LNCAP (cell line): ENCODE results near the gene DDHD1.

Experiments used
- CTCF ChIP-seq: fragments of 450-650 bp; IDR thresholded peaks from 2 replicates; pipeline ENCODE4 v1.5.1; 2017; ENCODE audit warnings: mild to moderate bottlenecking

The DDHD1 gene

GRCh38 chr14:53147893-53148292 is 5.2 kb downstream of the DDHD1 start:
- no peak for TF ChIP-seq CTCF

GRCh38 chr14:53147208-53147607 is 5.9 kb downstream of the DDHD1 start:
- no peak for TF ChIP-seq CTCF

GRCh38 chr14:53146739-53147138 is 6.4 kb downstream of the DDHD1 start:
- TF ChIP-seq CTCF = no peak

DNA sequence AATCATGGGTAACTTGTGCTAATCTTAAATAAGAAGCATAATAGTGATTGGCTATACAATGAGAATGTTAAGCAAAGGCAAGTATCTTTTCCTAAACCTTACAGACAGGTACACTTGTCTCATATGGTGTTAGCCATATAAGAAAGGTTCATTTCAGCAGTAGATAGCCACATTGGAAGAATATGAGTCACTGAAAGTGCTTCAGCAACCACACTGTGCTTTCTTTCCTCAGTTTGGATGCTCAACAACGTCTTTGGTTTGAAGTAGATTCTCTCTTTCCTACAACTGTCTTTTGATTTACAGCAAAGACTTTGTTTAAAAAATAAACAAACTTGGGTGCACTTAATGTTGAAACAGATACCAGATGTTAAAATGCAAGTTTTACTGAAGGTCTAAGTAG is 8.9 kb downstream of the DDHD1 start:
- TF ChIP-seq CTCF = no peak

- TF ChIP-seq CTCF = no peak
Measured at GRCh38 chr14:53140585-53140984, 12.5 kb downstream of the DDHD1 start.

- no peak for TF ChIP-seq CTCF
Measured at GRCh38 chr14:53137568-53138203, 15.4 kb downstream of the DDHD1 start.

DNA sequence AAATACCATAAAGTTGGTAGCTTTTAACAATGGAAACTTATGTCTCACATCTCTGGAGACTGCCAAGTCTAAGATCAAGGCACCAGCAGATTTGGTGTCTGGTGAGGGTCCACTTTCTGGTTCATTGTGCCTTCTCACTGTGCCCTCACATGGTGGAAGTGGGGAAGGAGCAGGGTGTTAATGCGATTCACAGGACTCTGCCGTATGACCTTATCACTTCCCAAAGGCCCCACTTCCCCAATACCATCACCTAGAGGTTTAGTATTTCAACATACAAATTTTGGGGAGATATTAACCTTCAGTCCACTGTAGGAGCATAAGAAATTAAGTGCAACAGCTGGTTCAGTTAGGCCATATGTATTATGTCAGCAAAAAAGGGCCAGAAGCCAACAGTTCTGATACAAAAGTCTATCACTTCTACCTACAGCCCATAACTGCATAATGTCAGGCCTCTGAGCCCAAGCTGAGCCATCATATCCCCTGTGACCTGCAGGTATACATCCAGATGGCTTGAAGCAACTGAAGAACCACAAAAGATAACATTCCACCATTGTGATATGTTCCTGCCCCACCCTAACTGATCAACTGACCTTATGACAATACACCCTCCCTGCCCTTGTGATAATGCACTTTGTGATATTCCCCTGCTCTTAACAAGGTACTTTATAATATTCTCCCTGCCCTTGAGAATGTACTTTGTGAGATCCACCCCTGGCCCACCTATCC is 24.7 kb downstream of the DDHD1 start:
- no peak for TF ChIP-seq CTCF
